ENCODE results near the gene MYOG.

MYOG gene

DNA sequence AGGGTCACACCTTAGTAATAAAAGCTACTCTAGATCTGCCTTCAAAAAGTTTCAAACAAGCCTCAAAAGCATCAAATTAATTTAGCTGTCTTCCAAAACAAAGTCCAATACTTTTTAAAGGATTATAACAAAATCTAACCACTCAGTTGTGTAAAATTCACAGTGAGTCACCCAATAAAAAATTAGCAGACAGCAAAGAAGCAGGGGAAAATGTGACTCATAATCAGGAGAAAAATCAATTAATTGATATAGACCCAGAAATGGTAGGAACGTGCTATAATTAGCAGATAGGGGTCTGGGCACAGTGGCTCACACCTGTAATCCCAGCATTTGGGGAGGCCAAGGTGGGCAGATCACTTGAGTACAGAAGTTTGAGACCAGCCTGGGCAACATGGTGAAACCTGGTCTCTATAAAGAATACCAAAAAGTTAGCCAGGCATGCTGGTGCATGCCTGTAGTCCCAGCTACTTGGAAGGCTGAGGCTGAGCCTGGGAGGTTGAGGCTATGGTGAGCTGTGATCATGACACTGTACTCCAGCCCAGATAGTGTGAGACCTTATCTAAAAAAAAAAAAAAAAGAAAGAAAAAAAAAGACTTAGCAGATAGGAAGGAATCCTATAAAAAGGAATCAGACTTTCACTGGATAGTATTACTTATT, 8.1 kb upstream of the MYOG start:
- TF ChIP-seq POLR2AphosphoS5 (IDR thresholded peaks at IDR 0.05; ENCODE audit: low read depth, low read length) (no peak), POLR2A (IDR thresholded peaks at IDR 0.05; ENCODE audit: low read depth, low read length) (no peak), POU2F2 (IDR thresholded peaks at IDR 0.05; ENCODE audit: low read depth, low read length) (no peak), TAF1 (IDR thresholded peaks at IDR 0.05; ENCODE audit: low read depth, low read length) (no peak), SPI1 (IDR thresholded peaks at IDR 0.05; ENCODE audit: low read depth, low read length) (no peak), PAX5 (IDR thresholded peaks at IDR 0.05; ENCODE audit: insufficient read depth, low read length, severe bottlenecking) (no peak)
- no peak for DNase-seq (ENCODE audit: insufficient read length, low spot score)
- no peak for FAIRE-seq

DNA sequence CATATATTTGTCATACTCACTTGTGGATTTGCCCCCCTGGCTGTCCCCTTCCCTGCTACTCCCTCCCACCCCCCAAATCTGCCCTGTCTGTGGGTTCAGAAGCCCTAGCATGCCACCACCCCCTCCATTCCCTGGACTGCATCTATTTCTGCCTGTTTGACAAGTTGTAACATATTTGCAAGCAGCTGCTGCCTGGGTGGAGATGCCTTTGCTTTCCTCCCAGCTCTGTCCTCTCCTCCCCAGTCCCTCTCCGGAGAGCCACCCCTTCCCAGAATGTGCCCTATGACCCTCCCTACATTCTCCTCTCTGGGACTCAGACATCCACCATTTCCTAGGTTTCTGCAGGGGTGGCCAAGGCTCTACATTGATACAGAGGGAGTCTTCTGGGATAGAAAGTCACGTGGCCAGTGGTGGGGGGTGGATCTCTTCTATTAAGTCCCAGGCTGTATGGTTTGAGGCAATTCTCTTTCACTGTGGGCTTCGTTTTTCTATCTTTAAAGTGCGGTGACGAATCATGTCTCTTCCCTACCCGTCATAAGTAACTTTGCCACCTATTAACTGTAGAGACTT, 6.0 kb upstream of the MYOG start:
- no peak for DNase-seq (ENCODE audit: insufficient read length, low spot score)
- TF ChIP-seq TAF1 (IDR thresholded peaks at IDR 0.05; ENCODE audit: low read depth, low read length) (no peak), POLR2AphosphoS5 (IDR thresholded peaks at IDR 0.05; ENCODE audit: low read depth, low read length) (no peak), PAX5 (IDR thresholded peaks at IDR 0.05; ENCODE audit: insufficient read depth, low read length, severe bottlenecking) (no peak), POU2F2 (IDR thresholded peaks at IDR 0.05; ENCODE audit: low read depth, low read length) (no peak), SPI1 (IDR thresholded peaks at IDR 0.05; ENCODE audit: low read depth, low read length) (no peak), POLR2A (IDR thresholded peaks at IDR 0.05; ENCODE audit: low read depth, low read length) (no peak)
- FAIRE-seq, result no peak

DNA sequence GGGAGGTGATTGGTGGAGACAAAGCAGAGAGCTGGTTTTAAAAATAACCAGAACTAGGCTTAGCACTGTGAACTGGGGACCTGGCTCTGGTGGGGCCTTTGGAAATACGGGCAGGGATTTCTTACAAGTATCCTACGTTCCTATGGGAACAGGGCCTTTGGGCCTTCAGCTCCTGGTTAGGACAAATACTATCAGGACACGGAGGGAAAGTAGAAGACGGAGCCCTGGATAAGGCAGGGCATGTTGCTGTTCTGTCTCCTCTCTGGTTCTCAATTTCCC, 5.3 kb upstream of the MYOG start:
- FAIRE-seq (no peak), DNase-seq (ENCODE audit: insufficient read length, low spot score) (no peak)
- TF ChIP-seq SPI1 (IDR thresholded peaks at IDR 0.05; ENCODE audit: low read depth, low read length), result no peak
- TF ChIP-seq PAX5 (IDR thresholded peaks at IDR 0.05; ENCODE audit: insufficient read depth, low read length, severe bottlenecking), result no peak
- no peak for TF ChIP-seq TAF1 (IDR thresholded peaks at IDR 0.05; ENCODE audit: low read depth, low read length)
- TF ChIP-seq POLR2AphosphoS5 (IDR thresholded peaks at IDR 0.05; ENCODE audit: low read depth, low read length), result no peak
- TF ChIP-seq POLR2A (IDR thresholded peaks at IDR 0.05; ENCODE audit: low read depth, low read length), result no peak

DNA sequence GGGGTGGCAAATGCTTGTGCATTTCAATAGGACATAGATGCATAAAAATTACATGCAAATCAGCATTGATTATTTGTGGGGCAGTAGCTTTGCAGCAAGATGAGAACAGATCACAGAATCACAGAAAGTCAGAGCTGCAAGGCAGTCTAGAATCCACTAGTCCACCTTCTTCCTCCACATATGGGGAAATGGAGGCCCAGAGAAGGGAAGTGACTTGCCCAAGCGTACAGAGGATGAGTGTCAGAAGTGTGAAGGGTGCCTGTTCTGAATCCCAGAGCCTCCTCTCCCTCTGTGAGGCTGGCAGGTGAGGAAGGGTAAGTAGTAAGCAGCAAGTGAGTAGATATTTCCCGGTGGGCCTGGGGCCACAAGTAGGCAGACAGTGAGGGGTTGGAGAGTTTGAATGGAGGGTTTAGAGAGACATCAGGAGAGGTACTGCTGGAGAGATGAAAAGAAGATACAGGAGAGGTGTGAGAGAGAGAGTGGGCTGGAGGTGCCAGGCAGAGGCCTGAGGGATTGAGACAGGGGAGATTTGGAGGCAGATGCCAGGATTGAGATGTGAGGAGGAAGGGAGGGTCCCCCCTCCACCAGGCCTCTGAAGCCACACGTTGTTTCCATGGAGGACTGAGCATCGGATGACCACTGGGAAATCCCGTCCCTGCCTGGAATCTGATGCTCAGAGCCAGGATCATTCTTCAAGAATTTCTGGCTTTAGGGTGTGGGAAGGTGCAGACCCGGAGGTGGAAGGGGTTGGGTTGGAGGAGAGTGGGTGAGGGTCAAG, 4.8 kb upstream of the MYOG start:
- FAIRE-seq, result no peak
- DNase-seq (ENCODE audit: insufficient read length, low spot score), result no peak
- TF ChIP-seq TAF1 (IDR thresholded peaks at IDR 0.05; ENCODE audit: low read depth, low read length), result no peak
- no peak for TF ChIP-seq SPI1 (IDR thresholded peaks at IDR 0.05; ENCODE audit: low read depth, low read length)
- TF ChIP-seq POLR2A (IDR thresholded peaks at IDR 0.05; ENCODE audit: low read depth, low read length), result no peak
- no peak for TF ChIP-seq POU2F2 (IDR thresholded peaks at IDR 0.05; ENCODE audit: low read depth, low read length)
- no peak for TF ChIP-seq POLR2AphosphoS5 (IDR thresholded peaks at IDR 0.05; ENCODE audit: low read depth, low read length)
- TF ChIP-seq PAX5 (IDR thresholded peaks at IDR 0.05; ENCODE audit: insufficient read depth, low read length, severe bottlenecking), result no peak

DNA sequence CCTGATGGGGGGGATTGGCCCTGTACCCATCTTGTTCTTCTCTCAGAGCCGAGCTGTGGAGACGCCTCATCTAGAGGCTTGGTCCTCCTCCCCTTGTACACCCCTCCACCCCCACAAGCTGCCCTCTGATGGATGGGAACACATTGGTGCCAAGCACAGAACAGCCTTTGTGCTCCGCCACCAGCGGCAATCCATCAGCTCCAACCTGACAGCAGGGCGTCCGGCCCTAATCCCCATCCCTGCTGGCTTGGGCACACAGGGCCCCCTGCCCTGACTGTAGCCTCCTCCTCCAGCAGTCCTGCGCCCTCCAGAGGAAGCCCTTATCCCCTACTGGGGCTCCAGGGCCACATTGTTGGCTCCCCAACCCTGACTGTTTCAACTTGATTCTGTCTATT, 3.8 kb upstream of the MYOG start:
- DNase-seq (ENCODE audit: insufficient read length, low spot score) (no peak), FAIRE-seq (no peak)
- TF ChIP-seq POU2F2 (IDR thresholded peaks at IDR 0.05; ENCODE audit: low read depth, low read length) (no peak), SPI1 (IDR thresholded peaks at IDR 0.05; ENCODE audit: low read depth, low read length) (no peak), TAF1 (IDR thresholded peaks at IDR 0.05; ENCODE audit: low read depth, low read length) (no peak), PAX5 (IDR thresholded peaks at IDR 0.05; ENCODE audit: insufficient read depth, low read length, severe bottlenecking) (no peak), POLR2A (IDR thresholded peaks at IDR 0.05; ENCODE audit: low read depth, low read length) (no peak)

DNA sequence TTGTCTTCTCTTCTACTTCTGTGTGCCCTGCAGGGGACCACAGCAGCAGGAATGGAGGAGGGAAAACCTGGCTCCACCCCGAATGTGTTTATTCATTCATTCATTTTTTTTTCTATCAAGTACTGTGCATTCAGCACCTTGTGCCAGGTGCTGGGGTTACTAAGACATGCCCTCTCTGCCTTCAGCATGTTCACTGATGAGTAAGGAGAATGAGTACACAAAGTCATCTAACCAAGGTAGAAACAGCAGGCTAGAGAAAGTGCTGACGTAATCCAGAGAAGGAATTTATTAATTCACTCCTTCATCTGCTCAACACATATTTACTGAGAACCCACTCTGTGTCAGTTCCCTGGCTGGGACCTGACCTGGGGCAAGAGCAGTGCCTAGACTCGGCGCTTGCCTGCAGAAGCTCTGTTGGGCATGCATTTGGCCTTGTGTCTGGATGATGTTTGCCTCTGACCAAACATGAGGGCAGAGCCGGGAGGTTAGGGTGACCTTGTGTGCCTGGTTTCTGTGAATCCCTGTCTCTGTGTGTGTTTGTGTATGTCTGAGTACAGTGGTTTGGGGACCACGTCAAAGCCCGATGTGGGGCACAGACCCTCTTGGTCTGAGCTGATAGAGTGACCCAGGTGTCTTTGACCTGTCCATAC, 3.3 kb upstream of the MYOG start:
- FAIRE-seq, result no peak
- DNase-seq (ENCODE audit: insufficient read length, low spot score), result no peak
- TF ChIP-seq PAX5 (IDR thresholded peaks at IDR 0.05; ENCODE audit: insufficient read depth, low read length, severe bottlenecking), result no peak
- TF ChIP-seq POU2F2 (IDR thresholded peaks at IDR 0.05; ENCODE audit: low read depth, low read length), result no peak
- no peak for TF ChIP-seq POLR2AphosphoS5 (IDR thresholded peaks at IDR 0.05; ENCODE audit: low read depth, low read length)
- no peak for TF ChIP-seq SPI1 (IDR thresholded peaks at IDR 0.05; ENCODE audit: low read depth, low read length)
- no peak for TF ChIP-seq TAF1 (IDR thresholded peaks at IDR 0.05; ENCODE audit: low read depth, low read length)
- TF ChIP-seq POLR2A (IDR thresholded peaks at IDR 0.05; ENCODE audit: low read depth, low read length), result no peak

DNA sequence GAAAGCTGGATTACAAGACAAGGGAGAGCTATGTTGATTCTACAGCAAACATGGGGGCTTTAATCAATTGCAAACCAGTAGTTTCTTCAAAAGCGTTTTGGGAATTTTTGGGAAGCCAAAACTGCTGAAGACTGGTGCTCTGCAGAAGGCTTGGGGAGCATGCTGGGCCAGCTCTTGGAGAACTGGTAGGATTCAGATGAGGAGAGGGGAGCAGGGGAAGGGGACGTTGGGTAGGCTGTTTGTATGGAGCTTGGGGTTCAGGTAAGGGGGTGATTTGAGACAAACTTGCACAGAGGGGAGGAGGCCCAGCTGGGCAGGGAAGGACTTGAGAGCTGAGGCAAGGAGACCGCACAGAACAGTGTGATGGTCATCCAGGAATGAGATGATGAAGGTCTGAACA, 2.6 kb upstream of the MYOG start:
- TF ChIP-seq POLR2AphosphoS5 (IDR thresholded peaks at IDR 0.05; ENCODE audit: low read depth, low read length) (no peak), POU2F2 (IDR thresholded peaks at IDR 0.05; ENCODE audit: low read depth, low read length) (no peak), SPI1 (IDR thresholded peaks at IDR 0.05; ENCODE audit: low read depth, low read length) (no peak), POLR2A (IDR thresholded peaks at IDR 0.05; ENCODE audit: low read depth, low read length) (no peak), PAX5 (IDR thresholded peaks at IDR 0.05; ENCODE audit: insufficient read depth, low read length, severe bottlenecking) (no peak), TAF1 (IDR thresholded peaks at IDR 0.05; ENCODE audit: low read depth, low read length) (no peak)
- no peak for DNase-seq (ENCODE audit: insufficient read length, low spot score)
- no peak for FAIRE-seq

DNA sequence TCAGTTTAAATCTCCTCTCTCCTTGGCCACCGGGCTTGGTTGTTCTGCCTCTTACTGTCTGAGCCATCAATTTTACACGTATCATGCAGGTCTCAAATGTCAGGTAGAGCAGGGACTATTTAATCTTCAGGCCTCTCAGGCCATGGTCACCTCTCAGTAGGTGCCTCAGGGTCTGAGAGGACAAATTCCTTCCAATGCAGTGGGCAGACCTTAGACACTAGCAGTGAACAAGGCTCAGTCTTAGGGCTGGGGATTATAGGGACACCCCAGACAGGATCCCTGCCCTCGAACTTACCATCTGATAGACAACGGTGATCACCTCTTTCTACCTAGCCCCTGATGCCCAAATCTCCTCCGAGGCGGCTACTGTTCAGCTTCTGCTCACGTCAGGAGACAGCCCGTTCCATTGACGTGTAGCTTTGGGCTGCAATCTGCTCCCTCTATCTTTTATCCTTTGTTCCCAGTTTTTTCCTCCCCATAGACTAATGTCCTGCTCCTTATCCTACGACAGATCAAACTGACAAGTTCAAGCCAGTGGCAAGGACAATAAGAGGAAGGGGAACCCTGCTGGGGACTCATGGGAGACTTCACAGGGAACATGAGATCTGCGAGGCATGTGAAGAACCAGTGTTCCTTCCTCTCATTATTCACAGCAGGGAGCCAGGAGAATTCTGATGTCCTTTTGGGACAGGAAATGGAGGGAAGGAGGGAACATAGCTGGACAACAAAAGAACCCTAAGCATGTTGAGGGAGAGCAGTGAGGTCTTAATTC, 1.4 kb upstream of the MYOG start:
- DNase-seq (ENCODE audit: insufficient read length, low spot score) (no peak), FAIRE-seq (no peak)
- no peak for TF ChIP-seq POLR2A (IDR thresholded peaks at IDR 0.05; ENCODE audit: low read depth, low read length)
- TF ChIP-seq PAX5 (IDR thresholded peaks at IDR 0.05; ENCODE audit: insufficient read depth, low read length, severe bottlenecking), result no peak
- no peak for TF ChIP-seq TAF1 (IDR thresholded peaks at IDR 0.05; ENCODE audit: low read depth, low read length)
